PC-9 (cell line): ENCODE measurements around the gene TTLL5. TPM values are rescaled to one million over a fixed set of nuclear protein-coding genes. Genes with fewer than 3 reads are reported as not detected.

Experiments
- BruUV-seq: library from RNA; stranded (reverse); fragments of 400-500 nt; replicated peaks from 2 replicates; lab custom pipeline; 2021; lab: Mats Ljungman, UMichigan
- CTCF ChIA-PET: fragments of 300-600 bp; sonication (Branson Sonifier 250); formaldehyde crosslinking; loops from one replicate; lab custom pipeline; 2022; ENCODE audit warnings: antibody characterized with exemption; lab: Charles Lee
- POLR2A ChIA-PET: fragments of 300-600 bp; sonication (Branson Sonifier 250); formaldehyde crosslinking; loops from one replicate; lab custom pipeline; 2022; ENCODE audit warnings: antibody characterized with exemption; ENCODE audit not compliant: unreplicated experiment; lab: Charles Lee
- DNase-seq, 2 experiments: peaks; one replicate each; pipeline versions ENCODE4 v3.0.0 to v3.0.0-alpha.2; 2015 to 2022; ENCODE audit warnings: mixed read lengths in 1 of 2
- H2AFZ ChIP-seq: fragments of 200-600 bp; sonication (generic); 2 replicates; pipeline ENCODE4 v1.8.1; 2017; ENCODE audit warnings: antibody characterized with exemption
- H3F3A ChIP-seq: fragments of 200-600 bp; sonication (generic); 2 replicates; pipeline ENCODE4 v1.8.1; 2017; ENCODE audit warnings: antibody characterized with exemption, mild to moderate bottlenecking, low read depth; ENCODE audit not compliant: insufficient read depth
- H3K27ac ChIP-seq: fragments of 200-600 bp; sonication (generic); 2 replicates; pipeline ENCODE4 v1.6.1; 2016; ENCODE audit warnings: mixed run types
- H3K27me3 ChIP-seq: fragments of 200-600 bp; sonication (generic); 2 replicates; pipeline ENCODE4 v1.6.1; 2016; ENCODE audit warnings: low read depth, mixed run types; ENCODE audit not compliant: insufficient read depth
- H3K36me3 ChIP-seq: fragments of 200-600 bp; sonication (generic); 2 replicates; pipeline ENCODE4 v1.6.1; 2016; ENCODE audit warnings: low read depth, mixed run types
- H3K4me1 ChIP-seq: fragments of 200-600 bp; sonication (generic); replicated peaks from 2 replicates; pipeline ENCODE4 v1.6.1; 2016; ENCODE audit warnings: mixed run types; ENCODE audit not compliant: insufficient read depth
- H3K4me2 ChIP-seq: fragments of 200-600 bp; sonication (generic); 2 replicates; pipeline ENCODE4 v1.6.1; 2017; ENCODE audit warnings: mixed run types
- H3K4me3 ChIP-seq: fragments of 200-600 bp; sonication (generic); 2 replicates; pipeline ENCODE4 v1.6.1; 2016; ENCODE audit warnings: mixed run types
- H3K79me2 ChIP-seq: fragments of 200-600 bp; sonication (generic); 2 replicates; pipeline ENCODE4 v1.6.1; 2017; ENCODE audit warnings: low read depth, mixed run types
- H3K9me2 ChIP-seq: fragments of 200-600 bp; sonication (generic); 2 replicates; pipeline ENCODE4 v1.8.1; 2017; ENCODE audit warnings: mild to moderate bottlenecking; ENCODE audit not compliant: insufficient read depth
- H3K9me3 ChIP-seq: fragments of 200-600 bp; sonication (generic); 2 replicates; pipeline ENCODE4 v1.8.1; 2016; ENCODE audit warnings: low read depth; ENCODE audit not compliant: insufficient read depth
- H4K20me1 ChIP-seq: fragments of 200-600 bp; sonication (generic); 2 replicates; pipeline ENCODE4 v1.8.1; 2017; ENCODE audit not compliant: insufficient read depth
- EZH2 ChIP-seq: fragments of 200-600 bp; sonication (generic); IDR thresholded peaks from 2 replicates; pipeline ENCODE4 v1.8.0; 2017; ENCODE audit warnings: antibody characterized with exemption, low read depth
- intact Hi-C: fragments of 100-400 bp; cut with micrococcal nuclease; formaldehyde crosslinking; loops from one replicate; pipeline ENCODE4 v1.10.0; 2022; ENCODE audit not compliant: unreplicated experiment
- total RNA-seq: library from RNA; stranded (reverse); gene quantifications from 2 replicates; pipeline ENCODE4 v1.2.3, GENCODE V29; 2021
- TF ChIP-seq, protein P1 (sequence below): fragments of 200-600 bp; sonication (generic); conservative IDR thresholded peaks from 2 replicates; pipeline ENCODE4 v1.6.1; 2017; ENCODE audit warnings: mixed run types, antibody characterized with exemption, mild to moderate bottlenecking, moderate library complexity

TTLL5 gene
- total RNA-seq, 1 experiment from 2014 or later = 75.3 TPM

- Histone ChIP-seq H3K36me3 (peaks cover 7% of the 10 kb centered on the region; the same call in 1 of the 2 replicates), H2AFZ (no peak overlapping the region), H3K27me3 (no peaks in the 10 kb centered on the region), H3F3A (peaks cover 15% of the 10 kb centered on the region; the same call in 1 of the 2 replicates), H3K9me2 (no peaks in the 10 kb centered on the region), H3K4me3 (no peak overlapping the region), H3K4me2 (no peak overlapping the region), H3K4me1 (no peaks in the 10 kb centered on the region), H3K9me3 (no peaks in the 10 kb centered on the region), H4K20me1 (peaks cover 4% of the 10 kb centered on the region; the same call in 1 of the 2 replicates), H3K27ac (no peak overlapping the region), H3K79me2 (no peaks in the 10 kb centered on the region)
- TF ChIP-seq, protein P1, sequence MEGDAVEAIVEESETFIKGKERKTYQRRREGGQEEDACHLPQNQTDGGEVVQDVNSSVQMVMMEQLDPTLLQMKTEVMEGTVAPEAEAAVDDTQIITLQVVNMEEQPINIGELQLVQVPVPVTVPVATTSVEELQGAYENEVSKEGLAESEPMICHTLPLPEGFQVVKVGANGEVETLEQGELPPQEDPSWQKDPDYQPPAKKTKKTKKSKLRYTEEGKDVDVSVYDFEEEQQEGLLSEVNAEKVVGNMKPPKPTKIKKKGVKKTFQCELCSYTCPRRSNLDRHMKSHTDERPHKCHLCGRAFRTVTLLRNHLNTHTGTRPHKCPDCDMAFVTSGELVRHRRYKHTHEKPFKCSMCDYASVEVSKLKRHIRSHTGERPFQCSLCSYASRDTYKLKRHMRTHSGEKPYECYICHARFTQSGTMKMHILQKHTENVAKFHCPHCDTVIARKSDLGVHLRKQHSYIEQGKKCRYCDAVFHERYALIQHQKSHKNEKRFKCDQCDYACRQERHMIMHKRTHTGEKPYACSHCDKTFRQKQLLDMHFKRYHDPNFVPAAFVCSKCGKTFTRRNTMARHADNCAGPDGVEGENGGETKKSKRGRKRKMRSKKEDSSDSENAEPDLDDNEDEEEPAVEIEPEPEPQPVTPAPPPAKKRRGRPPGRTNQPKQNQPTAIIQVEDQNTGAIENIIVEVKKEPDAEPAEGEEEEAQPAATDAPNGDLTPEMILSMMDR = no peak
- no peak for TF ChIP-seq EZH2
- intact Hi-C loops = no loop called here
- POLR2A ChIA-PET = interaction anchor here (0.6 kb wide), 1 partner anchor 12 kb away, joined by 3 read pairs; the partner anchor contains the start of genes ERG28 and TTLL5
- no peak for DNase-seq
- BruUV-seq = no TSS peak
- CTCF ChIA-PET = interaction anchor here (0.7 kb wide), 1 partner anchor 378 kb away, joined by 6 read pairs; no protein-coding TSS in a partner anchor
Measured at GRCh38 chr14:75672605-75673192, 11.7 kb downstream of the TTLL5 start.

DNA sequence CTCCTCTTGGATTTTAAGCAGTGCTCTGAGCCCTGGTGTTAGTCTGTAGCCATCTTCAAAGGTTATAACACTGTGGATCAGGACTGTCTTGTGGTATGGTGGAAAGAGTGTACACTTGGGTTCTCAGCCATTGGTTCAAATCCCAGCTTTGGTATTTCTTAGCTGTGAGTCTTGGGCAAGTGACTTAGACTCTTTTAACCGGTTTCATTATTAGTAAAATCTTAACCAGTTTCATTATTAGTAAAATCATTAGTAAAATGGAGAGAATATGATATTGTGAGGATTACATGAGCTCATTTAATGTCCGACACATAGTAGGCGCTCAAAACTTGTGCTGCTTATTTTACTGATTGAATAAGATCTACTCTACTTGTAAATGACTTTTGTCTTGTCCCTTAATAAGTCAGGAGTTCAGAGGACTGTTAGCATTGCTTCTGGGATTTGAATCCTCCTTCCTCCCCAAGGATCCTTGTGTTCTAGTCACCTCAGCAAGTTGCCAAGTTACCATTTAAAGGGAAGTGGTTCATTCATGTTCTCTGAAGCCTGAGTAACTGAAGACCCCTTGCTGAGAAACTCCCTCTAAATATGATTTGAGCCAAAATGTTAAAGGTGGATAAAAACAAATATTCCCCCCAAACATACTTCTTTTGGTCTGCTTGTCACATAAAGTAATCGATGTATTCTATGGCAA is 12.4 kb downstream of the TTLL5 start:
- Histone ChIP-seq H3K4me1 (no peaks in the 10 kb centered on the region), H3K36me3 (peaks cover 7% of the 10 kb centered on the region; the same call in 1 of the 2 replicates), H4K20me1 (no peaks in the 10 kb centered on the region), H3K4me3 (no peak overlapping the region), H3K9me2 (no peaks in the 10 kb centered on the region), H3K27me3 (no peaks in the 10 kb centered on the region), H3K4me2 (no peak overlapping the region), H3K27ac (no peak overlapping the region), H3K79me2 (no peaks in the 10 kb centered on the region), H2AFZ (no peak overlapping the region), H3K9me3 (no peaks in the 10 kb centered on the region), H3F3A (0 out of 2 replicates have a peak, but pooled peaks cover 10% of the 10 kb centered on the region)
- intact Hi-C loops = no loop called here
- TF ChIP-seq, protein P1 = no peak
- no peak for TF ChIP-seq EZH2
- DNase-seq = no peak
- CTCF ChIA-PET = no interaction called here
- POLR2A ChIA-PET = interaction anchor here (0.6 kb wide), 1 partner anchor 1441 kb away, joined by 8 read pairs; no protein-coding TSS in a partner anchor
- BruUV-seq = no TSS peak

DNA sequence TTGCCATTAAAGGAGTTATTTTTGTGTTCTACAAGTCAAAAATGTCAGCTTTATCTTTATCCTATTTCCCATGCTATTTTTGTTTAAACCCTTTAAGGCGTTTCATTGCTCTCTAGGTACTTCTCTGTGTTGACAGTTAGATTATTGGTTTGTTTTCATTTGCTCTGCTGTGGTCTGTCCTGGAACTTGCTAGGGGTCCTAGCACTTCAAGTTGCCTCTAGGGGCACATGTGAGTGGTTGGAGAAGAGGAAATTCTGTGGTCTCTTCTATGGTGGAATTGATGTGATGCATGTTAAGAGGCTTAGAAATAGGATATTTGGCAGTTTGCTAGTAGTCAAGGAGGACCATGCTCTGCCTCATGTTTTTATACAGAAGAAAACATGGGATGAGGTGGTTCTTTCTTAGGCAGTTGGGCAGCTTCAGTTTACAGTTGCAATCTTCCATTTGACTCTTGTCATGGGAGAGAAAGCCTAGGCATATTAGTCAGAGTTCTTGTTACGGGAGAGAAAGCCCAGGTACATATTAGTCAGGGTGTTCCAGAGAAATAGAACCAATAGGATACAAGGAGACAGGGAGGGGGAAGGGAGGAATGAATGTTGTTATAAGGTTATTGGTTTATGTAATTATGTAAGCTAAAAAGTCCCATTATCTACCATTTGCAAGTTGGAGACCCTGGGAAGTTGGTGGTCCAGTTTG is 14.4 kb downstream of the TTLL5 start:
- TF ChIP-seq, protein P1 = no peak
- TF ChIP-seq EZH2 = no peak
- Histone ChIP-seq H3K27me3 (no peaks in the 10 kb centered on the region), H2AFZ (no peak overlapping the region), H4K20me1 (0 out of 2 replicates have a peak, but pooled peaks cover 5% of the 10 kb centered on the region), H3K9me2 (no peaks in the 10 kb centered on the region), H3K9me3 (no peaks in the 10 kb centered on the region), H3K4me1 (no peaks in the 10 kb centered on the region), H3K4me2 (no peak overlapping the region), H3K27ac (no peak overlapping the region), H3K36me3 (peaks cover 3% of the 10 kb centered on the region; the same call in 1 of the 2 replicates), H3K79me2 (no peaks in the 10 kb centered on the region), H3F3A (0 out of 2 replicates have a peak, but pooled peaks cover 10% of the 10 kb centered on the region), H3K4me3 (no peak overlapping the region)
- BruUV-seq = no TSS peak
- CTCF ChIA-PET = no interaction called here
- POLR2A ChIA-PET = no interaction called here
- intact Hi-C loops = no loop called here
- no peak for DNase-seq
